Transverse colon (tissue), 4 donors: Measurements from ENCODE around the gene OXSR1. TPM values are rescaled to one million over a fixed set of nuclear protein-coding genes. Genes with fewer than 3 reads are reported as not detected.

Experiments used
- DNase-seq: peaks from one replicate; pipeline ENCODE4 v3.0.0-alpha.2; 2019
- H3K27ac ChIP-seq, 4 donors: fragments of 200-600 bp; sonication (generic); 2 replicates each; pipeline ENCODE4 v1.5.1; 2016 to 2018; ENCODE audit warnings: inconsistent platforms in 4 of 4
- H3K27me3 ChIP-seq: fragments of 200-600 bp; sonication (generic); 2 replicates; pipeline ENCODE4 v1.5.1; 2017; ENCODE audit warnings: inconsistent platforms
- H3K36me3 ChIP-seq, 4 donors: fragments of 200-600 bp; sonication (generic); 2 replicates each; pipeline ENCODE4 v1.5.1; 2017 to 2019; ENCODE audit warnings: inconsistent platforms in 4 of 4
- H3K4me1 ChIP-seq, 4 donors: fragments of 200-600 bp; sonication (generic); 2 replicates each; pipeline ENCODE4 v1.5.1; 2017 to 2020; ENCODE audit warnings: inconsistent platforms in 4 of 4
- H3K4me3 ChIP-seq, 4 donors: fragments of 200-600 bp; sonication (generic); 1 replicate in 1 of 4; 2 replicates in 3 of 4; pipeline versions ENCODE4 v1.5.1 to v1.6.1; 2017 to 2019; ENCODE audit warnings: inconsistent platforms in 4 of 4
- H3K9me3 ChIP-seq, 2 donors: fragments of 200-600 bp; sonication (generic); 2 replicates each; pipeline ENCODE4 v1.5.1; 2017 to 2019; ENCODE audit warnings: inconsistent platforms in 2 of 2
- CTCF ChIP-seq, 5 experiments: fragments of 200-600 bp in 3 of 5; fragments of 450-650 bp in 2 of 5; sonication (generic) in 3 of 5; IDR thresholded peaks; 1 replicate in 2 of 5; 2 replicates in 3 of 5; pipeline ENCODE4 v1.5.1; 2016 to 2017; ENCODE audit warnings: antibody characterized with exemption in 5 of 5, inconsistent platforms in 3 of 5, mild to moderate bottlenecking in 2 of 5, moderate library complexity in 1 of 5
- EP300 ChIP-seq: sonication (generic); formaldehyde crosslinking; IDR thresholded peaks from one replicate; pipeline ENCODE4 v1.6.1; 2017; ENCODE audit warnings: antibody characterized with exemption, low read depth
- POLR2A ChIP-seq: fragments of 450-650 bp; IDR thresholded peaks from one replicate; pipeline ENCODE4 v1.6.1; 2016; ENCODE audit warnings: antibody characterized with exemption, mild to moderate bottlenecking, moderate library complexity
- POLR2AphosphoS5 ChIP-seq, 3 donors: sonication (generic); formaldehyde crosslinking; IDR thresholded peaks; one replicate each; pipeline ENCODE4 v1.6.1; 2016; ENCODE audit warnings: antibody characterized with exemption in 3 of 3
- WGBS, 2 donors: methylation state at CpG; one replicate each; pipeline ENCODE4 v1.1.5; 2018; ENCODE audit warnings: low coverage in 1 of 2; 5-methylcytosine and 5-hydroxymethylcytosine counted together
- in situ Hi-C, 4 donors: fragments of 200-750 bp; cut with MboI; loops; one replicate each; pipeline versions ENCODE4 v1.15.0 to v1.15.1; 2017; ENCODE audit warnings: low sequenced_read_pairs in 3 of 4, low pct_ligation_motif_present in 1 of 4, low pct_unique_long_range_greater_than_20kb in 1 of 4
- intact Hi-C: fragments of 100-400 bp; cut with DNase I; formaldehyde crosslinking; loops from one replicate; pipeline ENCODE4 v1.15.1; 2023; ENCODE audit warnings: low total_unique reads
- total RNA-seq, 4 donors: library from RNA; depleted of rRNA; stranded (reverse); fragments of >200 nt; gene quantifications; one replicate each; pipeline ENCODE4 v1.1.0, GENCODE V29; 2016

Gene OXSR1
- total RNA-seq, 4 donors from 2014 or later: 35.9 to 47.9 (median 43.5) TPM

GRCh38 chr3:38142959-38143358 is 22.4 kb upstream of the OXSR1 start:
- Histone ChIP-seq H3K4me3 (no peak overlapping the region), H3K4me1 (peaks cover 10 to 16% (median 14%) of the 10 kb centered on the region in 4 donors), H3K36me3 (peaks cover 0 to 9% (median 3%) of the 10 kb centered on the region in 4 donors), H3K9me3 (peaks cover 0 to 9% of the 10 kb centered on the region in 2 donors), H3K27ac (no peak overlapping the region), H3K27me3 (no peaks in the 10 kb centered on the region)
- TF ChIP-seq CTCF (IDR thresholded peaks at IDR 0.05) (no peak), EP300 (no peak), POLR2AphosphoS5 (IDR thresholded peaks at IDR 0.05) (no peak), POLR2A (no peak)
- no peak for DNase-seq
- in situ Hi-C loops: loop anchor here in 2 of 4 donors (25.0 kb wide), 2 partner anchors 319 to 344 kb away; partner anchors contain the start of genes ACVR2B (in 1 of the 2) and EXOG (in 1 of the 2)
- WGBS, 2 donors: 80 to 94% methylated on average over 1 of the region's 1 CpG
- intact Hi-C loops: no loop called here

- Histone ChIP-seq H3K27ac (no peak overlapping the region), H3K27me3 (no peaks in the 10 kb centered on the region), H3K4me3 (no peak overlapping the region), H3K4me1 (peaks cover 9 to 15% (median 11%) of the 10 kb centered on the region in 4 donors), H3K36me3 (peaks cover 0 to 9% (median 3%) of the 10 kb centered on the region in 4 donors), H3K9me3 (peaks cover 0 to 9% of the 10 kb centered on the region in 2 donors)
- intact Hi-C loops: no loop called here
- no peak for DNase-seq
- in situ Hi-C loops: loop anchor here in 2 of 4 donors (25.0 kb wide), 2 partner anchors 319 to 344 kb away; partner anchors contain the start of genes ACVR2B (in 1 of the 2) and EXOG (in 1 of the 2)
- WGBS, 2 donors: 80 to 84% methylated on average over 1 to 3 of the region's 3 CpGs
- TF ChIP-seq POLR2AphosphoS5 (IDR thresholded peaks at IDR 0.05) (no peak), CTCF (IDR thresholded peaks at IDR 0.05) (no peak), EP300 (no peak), POLR2A (no peak)
Observed at GRCh38 chr3:38143511-38143910, 21.8 kb upstream of the OXSR1 start.

- no peaks in the 10 kb centered on the region for H3K4me1 ChIP-seq
- peaks cover 0 to 9% of the 10 kb centered on the region in 2 donors for H3K9me3 ChIP-seq
- TF ChIP-seq EP300 (no peak), POLR2AphosphoS5 (IDR thresholded peaks at IDR 0.05) (no peak), CTCF (IDR thresholded peaks at IDR 0.05) (no peak), POLR2A (no peak)
- 91 to 93% methylated on average over 2 of the region's 2 CpGs for WGBS, 2 donors
- no peaks in the 10 kb centered on the region for H3K27me3 ChIP-seq
- H3K4me3 ChIP-seq: no peak overlapping the region
- in situ Hi-C loops: loop anchor here in 2 of 4 donors (25.0 kb wide), 2 partner anchors 316 to 341 kb away; partner anchors contain the start of genes ACVR2B (in 1 of the 2) and EXOG (in 1 of the 2)
- intact Hi-C loops: no loop called here
- H3K36me3 ChIP-seq: peaks cover 0 to 6% (median 3%) of the 10 kb centered on the region in 4 donors
- H3K27ac ChIP-seq: no peak overlapping the region
- no peak for DNase-seq
Observed at GRCh38 chr3:38146504-38146903, 18.8 kb upstream of the OXSR1 start.

- Histone ChIP-seq H3K4me3 (no peak overlapping the region), H3K27me3 (no peaks in the 10 kb centered on the region), H3K9me3 (peaks cover 0 to 9% of the 10 kb centered on the region in 2 donors), H3K27ac (peak overlapping the region in 2 of 4 donors; percentile 14 to 29), H3K4me1 (no peaks in the 10 kb centered on the region), H3K36me3 (no peaks in the 10 kb centered on the region)
- in situ Hi-C loops: loop anchor here in 2 of 4 donors (25.0 kb wide), 2 partner anchors 315 to 340 kb away; partner anchors contain the start of genes ACVR2B (in 1 of the 2) and EXOG (in 1 of the 2)
- 90 to 92% methylated on average over 3 of the region's 3 CpGs for WGBS, 2 donors
- DNase-seq: no peak
- TF ChIP-seq EP300 (no peak), POLR2A (no peak), POLR2AphosphoS5 (IDR thresholded peaks at IDR 0.05) (no peak)
- intact Hi-C loops: no loop called here
Observed at GRCh38 chr3:38147421-38147820, 17.9 kb upstream of the OXSR1 start.
